Astrocyte of the cerebellum (primary cell): ENCODE data around the gene CERK.

Experiments
- DNase-seq: peaks from one replicate; pipeline ENCODE4 v3.0.0-alpha.2; 2011; ENCODE audit warnings: low read depth
- H3K4me3 ChIP-seq: 2 replicates; pipeline ENCODE4 v1.5.1; 2011; ENCODE audit warnings: mild to moderate bottlenecking, low read depth, low read length, moderate library complexity
- CTCF ChIP-seq: IDR thresholded peaks from 2 replicates; pipeline ENCODE4 v1.5.1; 2012; ENCODE audit warnings: low read length, low read depth, moderate library complexity, mild to moderate bottlenecking; ENCODE audit errors: missing control alignments
- in situ Hi-C: cut with HindIII; loops from 2 replicates; pipeline ENCODE4 v1.10.0; 2017; ENCODE audit warnings: low sequenced_read_pairs

Gene CERK

GRCh38 chr22:46677323-46678002 lies 60.6 kb downstream of the CERK start:
- no peak for TF ChIP-seq CTCF
- H3K4me3 ChIP-seq = no peak overlapping the region
- in situ Hi-C loops = no loop called here
- no peak for DNase-seq

GRCh38 chr22:46676881-46677280 lies 61.2 kb downstream of the CERK start:
- no peak for TF ChIP-seq CTCF
- in situ Hi-C loops = no loop called here
- no peak for DNase-seq
- H3K4me3 ChIP-seq = no peak overlapping the region

GRCh38 chr22:46676479-46676878 lies 61.6 kb downstream of the CERK start:
- no peak for TF ChIP-seq CTCF
- no peak overlapping the region for H3K4me3 ChIP-seq
- no peak for DNase-seq
- in situ Hi-C loops = no loop called here

- in situ Hi-C loops = no loop called here
- DNase-seq = no peak
- TF ChIP-seq CTCF = no peak
- no peak overlapping the region for H3K4me3 ChIP-seq
Observed at GRCh38 chr22:46675938-46676337, 62.1 kb downstream of the CERK start.

GRCh38 chr22:46675479-46675878 lies 62.6 kb downstream of the CERK start:
- in situ Hi-C loops = no loop called here
- no peak for TF ChIP-seq CTCF
- H3K4me3 ChIP-seq = no peak overlapping the region
- DNase-seq = no peak

GRCh38 chr22:46674906-46675305 lies 63.1 kb downstream of the CERK start:
- no peak for DNase-seq
- no peak for TF ChIP-seq CTCF
- in situ Hi-C loops = no loop called here
- no peak overlapping the region for H3K4me3 ChIP-seq

- no peak overlapping the region for H3K4me3 ChIP-seq
- TF ChIP-seq CTCF = no peak
- in situ Hi-C loops = no loop called here
- no peak for DNase-seq
Observed at GRCh38 chr22:46674367-46674781, 63.7 kb downstream of the CERK start.
